Smooth muscle cell (in vitro differentiated cells): ENCODE results near the gene ERCC8. TPM values are rescaled to one million over a fixed set of nuclear protein-coding genes. Genes with fewer than 3 reads are reported as not detected.

Experiments used
- DNase-seq: peaks from one replicate; lab custom pipeline; 2025; ENCODE audit not compliant: unreplicated experiment; lab: John Stamatoyannopoulos, UW
- H2AFZ ChIP-seq: fragments of 200-600 bp; sonication (generic); 2 replicates; pipeline ENCODE4 v1.6.0; 2016; ENCODE audit warnings: antibody characterized with exemption, low read depth, mild to moderate bottlenecking
- H3F3A ChIP-seq: fragments of 200-600 bp; sonication (generic); 2 replicates; pipeline ENCODE4 v1.6.0; 2017; ENCODE audit warnings: antibody characterized with exemption, low read depth
- H3K27ac ChIP-seq: fragments of 200-600 bp; sonication (generic); 2 replicates; pipeline ENCODE4 v1.5.1; 2016; ENCODE audit warnings: low read depth, mild to moderate bottlenecking
- H3K27me3 ChIP-seq: fragments of 200-600 bp; sonication (generic); 2 replicates; pipeline ENCODE4 v1.6.1; 2016; ENCODE audit warnings: low read depth, mild to moderate bottlenecking
- H3K36me3 ChIP-seq: fragments of 200-600 bp; sonication (generic); 2 replicates; pipeline ENCODE4 v1.5.1; 2016; ENCODE audit warnings: low read depth
- H3K4me1 ChIP-seq: fragments of 200-600 bp; sonication (generic); 2 replicates; pipeline ENCODE4 v1.5.1; 2016; ENCODE audit warnings: low read depth
- H3K4me2 ChIP-seq: fragments of 200-600 bp; sonication (generic); 2 replicates; pipeline ENCODE4 v1.6.0; 2016; ENCODE audit warnings: mild to moderate bottlenecking
- H3K4me3 ChIP-seq: fragments of 200-600 bp; sonication (generic); 2 replicates; pipeline ENCODE4 v1.5.1; 2016; ENCODE audit warnings: mild to moderate bottlenecking
- H3K79me2 ChIP-seq: fragments of 200-600 bp; sonication (generic); 2 replicates; pipeline ENCODE4 v1.6.0; 2016; ENCODE audit warnings: low read depth, mild to moderate bottlenecking
- H3K9ac ChIP-seq: fragments of 200-600 bp; sonication (generic); 2 replicates; pipeline ENCODE4 v1.6.0; 2016; ENCODE audit warnings: low read depth
- H3K9me3 ChIP-seq: fragments of 200-600 bp; sonication (generic); replicated peaks from 2 replicates; pipeline ENCODE4 v1.5.1; 2016; ENCODE audit warnings: low read depth
- H4K20me1 ChIP-seq: fragments of 200-600 bp; sonication (generic); 2 replicates; pipeline ENCODE4 v1.6.0; 2016; ENCODE audit warnings: low read depth
- polyA plus RNA-seq: library from polyadenylated mRNA; unstranded; fragments of >200 nt; fragmentation: Nextera tagmentation; extraction: Ambion mirVana; gene quantifications from 2 replicates; pipeline ENCODE4 v1.2.1, GENCODE V29; 2016
- total RNA-seq: library from RNA; depleted of rRNA; stranded (reverse); fragments of >200 nt; gene quantifications from 2 replicates; pipeline ENCODE4 v1.2.3, GENCODE V29; 2014
- TF ChIP-seq, protein P1 (sequence below): fragments of 200-600 bp; sonication (generic); IDR thresholded peaks from 2 replicates; pipeline ENCODE4 v1.5.1; 2017; ENCODE audit warnings: borderline replicate concordance, mild to moderate bottlenecking, antibody characterized with exemption; ENCODE audit not compliant: insufficient read depth, poor library complexity, severe bottlenecking

Gene ERCC8
- total and polyA plus RNA-seq, 2 experiments from 2014 or later, result 19.5 to 28.9 TPM

GRCh38 chr5:60826653-60827052 is 118.2 kb downstream of the ERCC8 start:
- no peak overlapping the region for H3K4me2 ChIP-seq
- H3K4me1 ChIP-seq, result no peaks in the 10 kb centered on the region
- no peaks in the 10 kb centered on the region for H3K27me3 ChIP-seq
- no peaks in the 10 kb centered on the region for H3K36me3 ChIP-seq
- H3K27ac ChIP-seq, result no peak overlapping the region
- no peaks in the 10 kb centered on the region for H3F3A ChIP-seq
- DNase-seq, result no peak
- TF ChIP-seq, protein P1, sequence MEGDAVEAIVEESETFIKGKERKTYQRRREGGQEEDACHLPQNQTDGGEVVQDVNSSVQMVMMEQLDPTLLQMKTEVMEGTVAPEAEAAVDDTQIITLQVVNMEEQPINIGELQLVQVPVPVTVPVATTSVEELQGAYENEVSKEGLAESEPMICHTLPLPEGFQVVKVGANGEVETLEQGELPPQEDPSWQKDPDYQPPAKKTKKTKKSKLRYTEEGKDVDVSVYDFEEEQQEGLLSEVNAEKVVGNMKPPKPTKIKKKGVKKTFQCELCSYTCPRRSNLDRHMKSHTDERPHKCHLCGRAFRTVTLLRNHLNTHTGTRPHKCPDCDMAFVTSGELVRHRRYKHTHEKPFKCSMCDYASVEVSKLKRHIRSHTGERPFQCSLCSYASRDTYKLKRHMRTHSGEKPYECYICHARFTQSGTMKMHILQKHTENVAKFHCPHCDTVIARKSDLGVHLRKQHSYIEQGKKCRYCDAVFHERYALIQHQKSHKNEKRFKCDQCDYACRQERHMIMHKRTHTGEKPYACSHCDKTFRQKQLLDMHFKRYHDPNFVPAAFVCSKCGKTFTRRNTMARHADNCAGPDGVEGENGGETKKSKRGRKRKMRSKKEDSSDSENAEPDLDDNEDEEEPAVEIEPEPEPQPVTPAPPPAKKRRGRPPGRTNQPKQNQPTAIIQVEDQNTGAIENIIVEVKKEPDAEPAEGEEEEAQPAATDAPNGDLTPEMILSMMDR, result no peak
- no peak overlapping the region for H3K4me3 ChIP-seq
- no peaks in the 10 kb centered on the region for H3K9me3 ChIP-seq
- no peak overlapping the region for H3K9ac ChIP-seq
- no peaks in the 10 kb centered on the region for H4K20me1 ChIP-seq
- H2AFZ ChIP-seq, result no peak overlapping the region
- no peaks in the 10 kb centered on the region for H3K79me2 ChIP-seq

Other genes with a start within 250 kb of the ERCC8 start
- 4.2 and 5.8 TPM in 2 replicates for gene DEPDC1B, start 244.9 kb downstream of the ERCC8 start, total RNA-seq
- gene DEPDC1B, start 244.9 kb downstream of the ERCC8 start, polyA plus RNA-seq, result 1.1 and 2.7 TPM in 2 replicates
- 3.6 and 5.0 TPM in 2 replicates for gene ELOVL7, start 100.8 kb downstream of the ERCC8 start, total RNA-seq
- gene ELOVL7, start 100.8 kb downstream of the ERCC8 start, polyA plus RNA-seq, result 1.0 and 1.3 TPM in 2 replicates
- 39.1 and 41.1 TPM in 2 replicates for gene NDUFAF2, start 135 bp upstream of the ERCC8 start, total RNA-seq
- 55.3 and 71.2 TPM in 2 replicates for gene NDUFAF2, start 135 bp upstream of the ERCC8 start, polyA plus RNA-seq
- gene SMIM15, start 217.4 kb upstream of the ERCC8 start, total RNA-seq, result 47.5 and 52.2 TPM in 2 replicates
- 46.5 and 51.4 TPM in 2 replicates for gene SMIM15, start 217.4 kb upstream of the ERCC8 start, polyA plus RNA-seq